SJCRH30 (cell line): Measurements from ENCODE around the gene SLK. TPM values are rescaled to one million over a fixed set of nuclear protein-coding genes. Genes with fewer than 3 reads are reported as not detected.

ENCODE experiments used
- DNase-seq, 2 experiments: peaks; one replicate each; pipeline ENCODE4 v3.0.0-alpha.2; 2015 to 2020
- H3K27ac ChIP-seq: fragments of 250-450 bp; sonication (Bioruptor Pico); 2 replicates; pipeline ENCODE4 v1.5.1; 2020; ENCODE audit warnings: mild to moderate bottlenecking, moderate library complexity
- H3K27me3 ChIP-seq: fragments of 250-450 bp; sonication (Bioruptor Pico); 2 replicates; pipeline ENCODE4 v1.5.1; 2020; ENCODE audit warnings: mild to moderate bottlenecking, moderate library complexity
- H3K36me3 ChIP-seq: fragments of 250-450 bp; sonication (Bioruptor Pico); 2 replicates; pipeline ENCODE4 v1.5.1; 2020; ENCODE audit warnings: mild to moderate bottlenecking, moderate library complexity
- H3K4me1 ChIP-seq: fragments of 250-450 bp; sonication (Bioruptor Pico); 2 replicates; pipeline ENCODE4 v1.5.1; 2020; ENCODE audit warnings: mild to moderate bottlenecking, moderate library complexity
- H3K4me3 ChIP-seq: fragments of 250-450 bp; sonication (Bioruptor Pico); 2 replicates; pipeline ENCODE4 v1.5.1; 2020; ENCODE audit warnings: mild to moderate bottlenecking, moderate library complexity
- H3K9me3 ChIP-seq: fragments of 250-450 bp; sonication (Bioruptor Pico); replicated peaks from 2 replicates; pipeline ENCODE4 v1.5.1; 2020; ENCODE audit warnings: mild to moderate bottlenecking, moderate library complexity
- total RNA-seq: library from RNA; depleted of rRNA; stranded (reverse); fragments of >200 nt; shearing (Covaris generic); gene quantifications from 2 replicates; pipeline ENCODE4 v1.2.3, GENCODE V29; 2014; rRNA removed

The SLK gene
- total RNA-seq, 1 experiment from 2014 or later, result 37.3 TPM

GRCh38 chr10:104057717-104058116 is 90.8 kb downstream of the SLK start:
- Histone ChIP-seq H3K27me3 (peaks cover 7% of the 10 kb centered on the region), H3K9me3 (no peaks in the 10 kb centered on the region), H3K4me1 (no peaks in the 10 kb centered on the region), H3K36me3 (no peaks in the 10 kb centered on the region), H3K4me3 (no peak overlapping the region), H3K27ac (no peak overlapping the region)
- DNase-seq, result no peak

- Histone ChIP-seq H3K4me3 (no peak overlapping the region), H3K36me3 (no peaks in the 10 kb centered on the region), H3K27ac (no peak overlapping the region), H3K9me3 (no peaks in the 10 kb centered on the region), H3K27me3 (peaks cover 4% of the 10 kb centered on the region; the same call in 1 of the 2 replicates), H3K4me1 (no peaks in the 10 kb centered on the region)
- no peak for DNase-seq
Measured at GRCh38 chr10:104059364-104059763, 92.4 kb downstream of the SLK start.

GRCh38 chr10:104061196-104061595 is 94.3 kb downstream of the SLK start:
- H3K27ac ChIP-seq, result no peak overlapping the region

GRCh38 chr10:104065748-104066147 is 98.8 kb downstream of the SLK start:
- no peak for DNase-seq
- H3K27me3 ChIP-seq, result peaks cover 15% of the 10 kb centered on the region
- no peaks in the 10 kb centered on the region for H3K36me3 ChIP-seq

More at GRCh38 chr10:104061196-104061595, 94.3 kb downstream of the SLK start:
- no peak for DNase-seq
- H3K27me3 ChIP-seq, result peaks cover 9% of the 10 kb centered on the region
- H3K4me1 ChIP-seq, result no peaks in the 10 kb centered on the region
- no peaks in the 10 kb centered on the region for H3K9me3 ChIP-seq
- H3K4me3 ChIP-seq, result no peak overlapping the region
- H3K36me3 ChIP-seq, result no peaks in the 10 kb centered on the region

GRCh38 chr10:104066945-104067344 is 100.0 kb downstream of the SLK start:
- Histone ChIP-seq H3K9me3 (no peaks in the 10 kb centered on the region), H3K4me3 (no peak overlapping the region), H3K4me1 (no peaks in the 10 kb centered on the region), H3K27me3 (peaks cover 15% of the 10 kb centered on the region), H3K27ac (no peak overlapping the region), H3K36me3 (no peaks in the 10 kb centered on the region)
- no peak for DNase-seq

More at GRCh38 chr10:104065748-104066147, 98.8 kb downstream of the SLK start:
- H3K4me3 ChIP-seq, result no peak overlapping the region
- H3K27ac ChIP-seq, result no peak overlapping the region
- no peaks in the 10 kb centered on the region for H3K9me3 ChIP-seq
- H3K4me1 ChIP-seq, result no peaks in the 10 kb centered on the region

- Histone ChIP-seq H3K27ac (no peak overlapping the region), H3K36me3 (no peaks in the 10 kb centered on the region), H3K9me3 (no peaks in the 10 kb centered on the region), H3K27me3 (peaks cover 15% of the 10 kb centered on the region), H3K4me1 (no peaks in the 10 kb centered on the region), H3K4me3 (no peak overlapping the region)
- DNase-seq, result no peak
Measured at GRCh38 chr10:104067525-104067924, 100.6 kb downstream of the SLK start.

GRCh38 chr10:104069613-104070012 is 102.7 kb downstream of the SLK start:
- Histone ChIP-seq H3K27me3 (peaks cover 10% of the 10 kb centered on the region), H3K9me3 (no peaks in the 10 kb centered on the region), H3K27ac (no peak overlapping the region), H3K4me3 (no peak overlapping the region), H3K36me3 (no peaks in the 10 kb centered on the region), H3K4me1 (no peaks in the 10 kb centered on the region)
- DNase-seq, result no peak

- Histone ChIP-seq H3K4me3 (no peak overlapping the region), H3K27ac (no peak overlapping the region), H3K36me3 (no peaks in the 10 kb centered on the region), H3K9me3 (no peaks in the 10 kb centered on the region), H3K4me1 (peaks cover 10% of the 10 kb centered on the region), H3K27me3 (no peaks in the 10 kb centered on the region)
- no peak for DNase-seq
Measured at GRCh38 chr10:104072786-104073185, 105.8 kb downstream of the SLK start.

- H3K27me3 ChIP-seq, result no peaks in the 10 kb centered on the region
- H3K36me3 ChIP-seq, result no peaks in the 10 kb centered on the region
- H3K9me3 ChIP-seq, result no peaks in the 10 kb centered on the region
- H3K4me3 ChIP-seq, result no peak overlapping the region
- H3K27ac ChIP-seq, result no peak overlapping the region
- no peak for DNase-seq
- H3K4me1 ChIP-seq, result peaks cover 10% of the 10 kb centered on the region
Measured at GRCh38 chr10:104074505-104074904, 107.6 kb downstream of the SLK start.

- Histone ChIP-seq H3K27ac (no peak overlapping the region), H3K9me3 (no peaks in the 10 kb centered on the region), H3K4me3 (no peak overlapping the region), H3K27me3 (no peaks in the 10 kb centered on the region), H3K36me3 (no peaks in the 10 kb centered on the region), H3K4me1 (peaks cover 10% of the 10 kb centered on the region)
- DNase-seq, result peak; percentile 51 to 76
Measured at GRCh38 chr10:104076743-104077160, 109.8 kb downstream of the SLK start.

- H3K4me3 ChIP-seq, result no peak overlapping the region
- H3K9me3 ChIP-seq, result no peaks in the 10 kb centered on the region
- H3K27me3 ChIP-seq, result no peaks in the 10 kb centered on the region
- H3K4me1 ChIP-seq, result peaks cover 10% of the 10 kb centered on the region
- no peak overlapping the region for H3K27ac ChIP-seq
- no peaks in the 10 kb centered on the region for H3K36me3 ChIP-seq
- DNase-seq, result peak in 1 of 2 experiments; percentile 20
Measured at GRCh38 chr10:104077247-104077646, 110.3 kb downstream of the SLK start.

- Histone ChIP-seq H3K27me3 (no peaks in the 10 kb centered on the region), H3K27ac (no peak overlapping the region), H3K4me1 (peaks cover 10% of the 10 kb centered on the region), H3K9me3 (no peaks in the 10 kb centered on the region), H3K4me3 (no peak overlapping the region), H3K36me3 (no peaks in the 10 kb centered on the region)
- DNase-seq, result no peak
Measured at GRCh38 chr10:104077663-104078151, 110.8 kb downstream of the SLK start.

Other genes starting within 250 kb of the SLK start
- gene SH3PXD2A, start 111.6 kb upstream of the SLK start, total RNA-seq, result 5.4 and 5.5 TPM in 2 replicates
- gene STN1, start 49.0 kb upstream of the SLK start, total RNA-seq, result 10.3 and 11.6 TPM in 2 replicates
- gene COL17A1, start 118.7 kb downstream of the SLK start, total RNA-seq, result not detected in 2 replicates
- gene SFR1, start 155.0 kb downstream of the SLK start, total RNA-seq, result 12.6 and 14.2 TPM in 2 replicates